ENCODE data around the gene RNU5B-1. TPM values are rescaled to one million over a fixed set of nuclear protein-coding genes. Genes with fewer than 3 reads are reported as not detected.
"Not testable (repeated sequence)": the region's sequence is repeated elsewhere in the genome, so short reads cannot be mapped to it uniquely, and the experiment has no call there.

The RNU5B-1 gene
- total RNA-seq, 6 experiments from 2014 or later, result 8.6 to 18.0 (median 10.5) TPM; not detected in 3

- no peak for DNase-seq
- H3K27ac Mint-ChIP-seq, result no peak overlapping the region
- no peaks in the 10 kb centered on the region for H3K36me3 Mint-ChIP-seq (ENCODE audit: low read depth)
- TF ChIP-seq CTCF (IDR thresholded peaks at IDR 0.05), result no peak
- no peaks in the 10 kb centered on the region for H3K9me3 Mint-ChIP-seq
- peaks cover 47% of the 10 kb centered on the region for H3K27me3 Mint-ChIP-seq (ENCODE audit: insufficient read depth)
- H3K4me1 Mint-ChIP-seq (ENCODE audit: low read depth), result no peaks in the 10 kb centered on the region
- no peak overlapping the region for H3K4me3 Mint-ChIP-seq
Measured at GRCh38 chr15:65342493-65342892, 38.0 kb downstream of the RNU5B-1 start.

GRCh38 chr15:65343374-65343981 is 39.0 kb downstream of the RNU5B-1 start:
- no peak overlapping the region for H3K4me3 Mint-ChIP-seq

GRCh38 chr15:65344214-65344913 is 39.9 kb downstream of the RNU5B-1 start:
- no peaks in the 10 kb centered on the region for H3K4me1 Mint-ChIP-seq (ENCODE audit: low read depth)
- no peak for DNase-seq
- H3K9me3 Mint-ChIP-seq, result no peaks in the 10 kb centered on the region
- TF ChIP-seq CTCF (IDR thresholded peaks at IDR 0.05), result no peak
- H3K27me3 Mint-ChIP-seq (ENCODE audit: insufficient read depth), result peaks cover 52% of the 10 kb centered on the region
- no peak overlapping the region for H3K4me3 Mint-ChIP-seq
- H3K27ac Mint-ChIP-seq, result no peak overlapping the region
- H3K36me3 Mint-ChIP-seq (ENCODE audit: low read depth), result no peaks in the 10 kb centered on the region

More at GRCh38 chr15:65343374-65343981, 39.0 kb downstream of the RNU5B-1 start:
- H3K4me1 Mint-ChIP-seq (ENCODE audit: low read depth), result no peaks in the 10 kb centered on the region
- peaks cover 52% of the 10 kb centered on the region for H3K27me3 Mint-ChIP-seq (ENCODE audit: insufficient read depth)
- no peaks in the 10 kb centered on the region for H3K36me3 Mint-ChIP-seq (ENCODE audit: low read depth)
- no peak for TF ChIP-seq CTCF (IDR thresholded peaks at IDR 0.05)
- no peak for DNase-seq
- no peak overlapping the region for H3K27ac Mint-ChIP-seq
- no peaks in the 10 kb centered on the region for H3K9me3 Mint-ChIP-seq

- DNase-seq, result no peak
- Mint-ChIP-seq H3K9me3 (no peaks in the 10 kb centered on the region), H3K4me1 (ENCODE audit: low read depth) (no peaks in the 10 kb centered on the region), H3K27me3 (ENCODE audit: insufficient read depth) (peaks cover 52% of the 10 kb centered on the region), H3K36me3 (ENCODE audit: low read depth) (no peaks in the 10 kb centered on the region), H3K4me3 (no peak overlapping the region), H3K27ac (no peak overlapping the region)
- TF ChIP-seq CTCF (IDR thresholded peaks at IDR 0.05), result no peak
Measured at GRCh38 chr15:65344914-65345275, 40.4 kb downstream of the RNU5B-1 start.

GRCh38 chr15:65346856-65347598 is 42.5 kb downstream of the RNU5B-1 start:
- TF ChIP-seq CTCF (IDR thresholded peaks at IDR 0.05), result no peak

GRCh38 chr15:65347756-65348155 is 43.3 kb downstream of the RNU5B-1 start:
- Mint-ChIP-seq H3K9me3 (peaks cover 10% of the 10 kb centered on the region; the same call in 1 of the 2 replicates), H3K27me3 (ENCODE audit: insufficient read depth) (peaks cover 54% of the 10 kb centered on the region)
- H3K4me3 Mint-ChIP-seq; H3K36me3 Mint-ChIP-seq (ENCODE audit: low read depth); DNase-seq; H3K27ac Mint-ChIP-seq; H3K4me1 Mint-ChIP-seq (ENCODE audit: low read depth): not testable (repeated sequence)

More at GRCh38 chr15:65346856-65347598, 42.5 kb downstream of the RNU5B-1 start:
- Mint-ChIP-seq H3K36me3 (ENCODE audit: low read depth) (no peaks in the 10 kb centered on the region), H3K9me3 (0 out of 2 replicates have a peak, but pooled peaks cover 3% of the 10 kb centered on the region), H3K4me3 (no peak overlapping the region), H3K4me1 (ENCODE audit: low read depth) (no peaks in the 10 kb centered on the region), H3K27ac (no peak overlapping the region), H3K27me3 (ENCODE audit: insufficient read depth) (peaks cover 59% of the 10 kb centered on the region)
- DNase-seq, result no peak

Measured in HFFc6 (cell line).